ENCODE results near the gene ZNF83.

DNA sequence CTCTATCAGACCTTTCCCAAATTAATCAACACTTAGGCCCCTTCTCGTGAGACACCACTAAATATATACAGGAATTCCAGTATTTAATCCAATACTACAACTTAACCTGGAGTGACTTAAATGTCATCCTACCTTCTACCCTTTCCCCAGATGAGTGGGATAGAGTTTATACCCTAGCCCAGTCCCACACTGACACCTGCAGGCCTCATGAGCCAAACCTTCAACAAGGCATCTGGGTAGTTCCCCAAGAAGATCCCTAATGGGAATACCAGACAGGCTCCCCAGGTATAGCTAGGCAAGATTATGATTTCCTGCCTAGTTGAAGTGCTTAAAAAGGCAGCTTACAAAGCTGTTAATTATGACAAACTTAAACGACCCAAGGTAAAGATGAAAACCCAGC, 15.9 kb downstream of the ZNF83 start:
- TF ChIP-seq, protein P1, sequence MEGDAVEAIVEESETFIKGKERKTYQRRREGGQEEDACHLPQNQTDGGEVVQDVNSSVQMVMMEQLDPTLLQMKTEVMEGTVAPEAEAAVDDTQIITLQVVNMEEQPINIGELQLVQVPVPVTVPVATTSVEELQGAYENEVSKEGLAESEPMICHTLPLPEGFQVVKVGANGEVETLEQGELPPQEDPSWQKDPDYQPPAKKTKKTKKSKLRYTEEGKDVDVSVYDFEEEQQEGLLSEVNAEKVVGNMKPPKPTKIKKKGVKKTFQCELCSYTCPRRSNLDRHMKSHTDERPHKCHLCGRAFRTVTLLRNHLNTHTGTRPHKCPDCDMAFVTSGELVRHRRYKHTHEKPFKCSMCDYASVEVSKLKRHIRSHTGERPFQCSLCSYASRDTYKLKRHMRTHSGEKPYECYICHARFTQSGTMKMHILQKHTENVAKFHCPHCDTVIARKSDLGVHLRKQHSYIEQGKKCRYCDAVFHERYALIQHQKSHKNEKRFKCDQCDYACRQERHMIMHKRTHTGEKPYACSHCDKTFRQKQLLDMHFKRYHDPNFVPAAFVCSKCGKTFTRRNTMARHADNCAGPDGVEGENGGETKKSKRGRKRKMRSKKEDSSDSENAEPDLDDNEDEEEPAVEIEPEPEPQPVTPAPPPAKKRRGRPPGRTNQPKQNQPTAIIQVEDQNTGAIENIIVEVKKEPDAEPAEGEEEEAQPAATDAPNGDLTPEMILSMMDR (IDR thresholded peaks at IDR 0.05 in 8 of 11, conservative IDR thresholded peaks at IDR 0.05 in 3 of 11), result no peak
- no peak for TF ChIP-seq POLR2AphosphoS5 (IDR thresholded peaks at IDR 0.05)

Measured in spleen (tissue), 7 donors.